SK-N-DZ (cell line): Measurements from ENCODE around the gene FBLIM1.

Source experiments
- DNase-seq: peaks from one replicate; pipeline ENCODE4 v3.0.0-alpha.2; 2015; ENCODE audit warnings: low spot score

Gene FBLIM1

DNA sequence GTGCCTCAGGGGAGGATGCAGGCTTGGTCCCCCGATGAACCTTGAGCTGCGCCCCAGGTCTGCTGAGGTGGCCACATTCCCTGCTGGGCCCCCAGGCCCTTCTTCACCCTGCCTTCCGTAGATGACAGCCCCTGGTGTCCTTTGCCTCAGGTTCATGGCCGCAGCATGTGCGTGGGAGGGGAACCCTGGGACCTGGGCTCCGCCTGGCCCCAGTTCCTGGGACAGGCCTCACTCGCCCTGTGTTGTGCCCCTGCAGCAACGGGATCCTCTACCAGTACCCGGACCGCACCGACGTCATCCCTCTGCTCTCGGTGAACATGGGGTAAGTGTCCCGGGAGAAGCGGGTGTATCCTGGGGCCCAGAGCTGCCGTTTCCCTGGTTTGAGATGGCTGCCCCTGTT is 27.7 kb upstream of the FBLIM1 start:
- no peak for DNase-seq

DNA sequence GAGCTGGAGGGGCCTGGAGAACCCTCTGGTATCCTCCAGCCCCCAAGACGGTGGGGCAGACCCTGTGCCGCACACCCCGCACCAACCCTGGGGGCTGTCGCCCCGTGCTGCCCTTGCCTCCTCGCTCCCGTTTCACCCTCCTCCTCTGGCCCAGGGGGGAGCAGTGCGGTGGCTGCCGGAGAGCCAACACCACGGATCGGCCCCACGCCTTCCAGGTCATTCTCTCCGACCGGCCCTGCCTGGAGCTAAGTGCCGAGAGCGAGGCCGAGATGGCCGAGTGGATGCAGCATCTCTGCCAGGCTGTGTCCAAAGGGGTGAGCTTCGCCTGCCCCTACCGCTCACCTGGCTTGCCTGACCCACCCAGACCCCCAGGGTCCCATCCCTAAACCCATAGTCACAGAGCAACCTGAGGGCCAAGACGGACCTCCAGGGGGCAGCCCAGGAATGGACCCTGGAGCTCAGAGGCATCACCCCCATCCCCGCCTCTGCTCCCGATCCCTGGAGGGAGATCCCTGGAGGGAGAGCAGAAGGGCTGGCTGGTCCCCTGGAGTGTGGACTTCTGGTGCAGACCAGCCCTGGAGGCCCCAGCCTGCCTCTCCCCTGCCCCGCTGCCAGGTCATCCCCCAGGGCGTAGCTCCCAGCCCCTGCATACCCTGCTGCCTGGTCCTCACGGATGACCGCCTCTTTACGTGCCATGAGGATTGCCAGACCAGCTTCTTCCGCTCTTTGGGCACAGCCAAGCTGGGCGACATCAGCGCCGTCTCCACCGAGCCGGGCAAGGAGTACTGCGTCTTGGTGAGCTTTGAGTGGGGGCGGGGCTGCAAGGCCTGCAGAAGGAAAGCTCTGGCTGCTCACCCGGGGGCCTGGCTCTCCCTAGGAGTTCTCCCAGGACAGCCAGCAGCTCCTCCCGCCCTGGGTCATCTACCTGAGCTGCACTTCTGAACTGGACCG is 26.6 kb upstream of the FBLIM1 start:
- DNase-seq, result no peak

DNA sequence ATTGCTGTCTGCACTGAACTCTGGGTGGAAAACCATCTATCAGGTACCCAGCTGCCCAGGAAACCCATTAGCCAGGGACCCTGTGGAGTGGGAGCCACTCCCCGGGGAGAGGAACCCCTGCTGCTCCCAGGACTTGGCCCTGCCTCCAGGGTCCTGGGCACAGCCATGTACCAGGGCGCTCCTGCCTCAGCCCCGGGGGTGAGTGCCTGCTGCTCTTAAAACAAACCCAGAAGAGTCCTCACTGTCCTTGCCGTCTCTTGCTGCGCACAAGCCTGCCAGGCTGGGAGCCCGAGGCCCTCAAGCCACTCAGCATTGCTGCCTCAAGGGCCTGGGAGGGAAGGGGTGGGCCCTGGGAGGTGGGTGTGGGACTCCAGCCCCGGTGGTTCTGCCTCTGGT is 25.9 kb upstream of the FBLIM1 start:
- DNase-seq, result no peak

DNA sequence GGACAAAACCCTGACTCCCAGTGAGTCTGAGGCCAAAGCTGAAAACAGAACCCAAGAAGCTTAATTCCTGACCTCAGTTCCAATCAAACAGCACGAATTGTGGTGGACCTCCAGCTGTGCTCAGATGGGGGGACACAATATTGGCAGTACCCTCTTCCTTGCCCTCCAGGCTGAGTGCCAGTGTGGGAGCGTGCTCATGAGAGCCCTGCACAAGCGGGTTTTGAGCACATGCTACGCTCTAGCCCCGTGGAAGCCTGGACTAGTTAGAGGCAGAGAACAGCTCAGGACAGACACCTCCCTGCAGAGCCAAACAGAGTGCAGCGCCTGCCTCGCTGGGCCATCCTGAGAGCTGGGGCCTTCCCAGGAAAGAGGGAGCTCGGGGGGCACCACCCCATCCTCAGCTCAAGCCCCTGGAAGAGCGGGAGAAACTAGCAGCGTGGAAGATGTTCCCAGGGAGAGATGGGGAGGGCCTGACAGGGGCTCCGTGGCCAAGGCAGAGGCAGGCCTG is 25.3 kb upstream of the FBLIM1 start:
- no peak for DNase-seq

DNA sequence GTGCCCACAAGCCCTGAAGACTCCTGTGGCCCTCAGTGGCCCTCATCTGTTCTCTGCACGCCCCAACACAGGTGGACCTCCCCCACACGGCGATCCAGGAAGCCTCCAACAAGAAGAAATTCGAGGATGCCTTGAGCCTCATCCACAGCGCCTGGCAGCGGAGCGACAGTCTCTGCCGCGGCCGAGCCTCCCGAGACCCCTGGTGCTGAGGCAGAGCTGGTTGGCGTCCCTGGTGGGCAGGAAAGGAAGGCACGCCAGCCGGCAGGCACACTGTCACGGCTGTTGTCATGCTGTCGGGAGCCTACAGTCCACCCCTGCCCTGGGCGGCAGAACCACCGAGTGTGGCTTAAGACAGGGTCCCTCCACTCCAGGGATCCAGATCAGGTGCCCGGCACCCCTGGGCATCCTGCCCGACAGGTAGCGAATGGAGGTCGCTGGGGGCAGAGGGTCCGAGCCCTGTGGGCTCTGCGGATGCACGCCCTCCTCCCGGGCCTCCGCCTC is 24.8 kb upstream of the FBLIM1 start:
- DNase-seq, result no peak

DNA sequence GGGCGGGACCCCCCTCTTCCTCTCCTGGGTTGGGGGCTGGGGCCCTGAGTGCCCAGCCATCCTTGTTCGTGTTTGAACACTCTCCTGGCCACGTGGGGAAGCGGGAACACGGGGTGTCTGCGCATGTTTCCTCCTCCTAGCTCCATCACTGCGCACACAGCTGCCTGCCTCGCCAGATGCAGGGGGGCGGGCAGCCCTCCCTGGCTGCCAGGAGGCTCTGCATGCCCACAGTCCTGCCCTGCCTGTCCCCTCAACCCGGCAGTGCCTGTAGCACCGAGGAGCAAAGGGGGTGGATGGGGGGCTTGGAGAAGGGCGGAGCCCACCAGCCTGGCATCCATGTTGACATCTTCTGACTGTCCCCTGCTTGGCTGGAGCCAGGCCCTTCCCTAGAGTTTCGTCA is 24.3 kb upstream of the FBLIM1 start:
- no peak for DNase-seq

DNA sequence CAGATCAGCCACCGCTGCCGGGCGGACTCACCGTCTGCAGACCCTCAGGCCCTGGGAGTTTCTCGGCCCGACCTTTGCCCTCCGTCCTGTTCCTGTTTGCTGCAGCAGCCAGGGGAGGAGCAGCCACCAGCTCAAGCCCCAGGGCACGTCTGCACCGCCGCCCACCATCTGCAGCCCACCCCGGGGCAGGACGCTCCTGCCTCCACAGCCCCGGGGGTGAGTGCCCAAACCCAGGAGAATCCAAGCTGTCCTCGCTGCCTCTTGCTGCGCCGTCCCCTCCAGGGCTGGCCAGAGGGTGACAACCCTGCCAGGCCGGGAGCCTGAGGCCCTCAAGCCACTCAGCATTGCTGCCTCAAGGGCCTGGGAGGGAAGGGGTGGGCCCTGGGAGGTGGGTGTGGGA is 23.7 kb upstream of the FBLIM1 start:
- no peak for DNase-seq

DNA sequence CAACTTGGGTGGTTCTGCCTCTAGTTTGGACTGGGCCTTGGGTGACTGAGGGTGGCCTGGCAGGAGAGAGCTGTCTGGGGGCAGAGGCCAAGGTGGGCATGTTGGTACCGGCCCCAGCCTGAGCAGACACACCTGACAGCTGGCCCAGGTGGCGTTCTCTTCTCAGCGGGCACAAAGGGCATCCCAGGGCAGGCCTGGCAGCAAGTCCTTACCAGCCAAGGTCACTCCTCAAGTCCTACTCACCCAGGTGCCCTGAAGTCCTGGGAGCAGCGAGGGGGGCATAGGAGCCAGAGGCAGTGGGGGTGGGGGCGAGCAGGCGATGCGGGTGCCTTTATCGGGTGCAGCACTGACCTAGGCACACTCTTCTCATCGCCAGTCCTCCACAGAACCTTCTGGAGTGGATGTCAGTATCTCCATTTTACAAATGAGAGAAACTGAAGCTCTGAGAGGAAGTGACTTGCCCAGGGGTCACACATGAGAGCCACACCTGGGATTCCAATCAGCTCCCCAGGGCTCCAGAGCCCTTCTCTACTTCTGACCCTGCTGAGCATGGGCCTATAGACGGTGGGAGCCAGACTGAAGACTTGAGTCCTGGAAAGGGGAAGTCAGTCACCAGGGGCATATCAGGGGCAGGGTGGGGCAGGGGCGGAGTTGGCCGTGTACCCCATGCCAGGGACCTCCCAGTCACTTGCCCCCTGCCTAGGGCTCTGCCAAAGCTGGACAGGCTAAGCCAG is 23.1 kb upstream of the FBLIM1 start:
- DNase-seq, result no peak

DNA sequence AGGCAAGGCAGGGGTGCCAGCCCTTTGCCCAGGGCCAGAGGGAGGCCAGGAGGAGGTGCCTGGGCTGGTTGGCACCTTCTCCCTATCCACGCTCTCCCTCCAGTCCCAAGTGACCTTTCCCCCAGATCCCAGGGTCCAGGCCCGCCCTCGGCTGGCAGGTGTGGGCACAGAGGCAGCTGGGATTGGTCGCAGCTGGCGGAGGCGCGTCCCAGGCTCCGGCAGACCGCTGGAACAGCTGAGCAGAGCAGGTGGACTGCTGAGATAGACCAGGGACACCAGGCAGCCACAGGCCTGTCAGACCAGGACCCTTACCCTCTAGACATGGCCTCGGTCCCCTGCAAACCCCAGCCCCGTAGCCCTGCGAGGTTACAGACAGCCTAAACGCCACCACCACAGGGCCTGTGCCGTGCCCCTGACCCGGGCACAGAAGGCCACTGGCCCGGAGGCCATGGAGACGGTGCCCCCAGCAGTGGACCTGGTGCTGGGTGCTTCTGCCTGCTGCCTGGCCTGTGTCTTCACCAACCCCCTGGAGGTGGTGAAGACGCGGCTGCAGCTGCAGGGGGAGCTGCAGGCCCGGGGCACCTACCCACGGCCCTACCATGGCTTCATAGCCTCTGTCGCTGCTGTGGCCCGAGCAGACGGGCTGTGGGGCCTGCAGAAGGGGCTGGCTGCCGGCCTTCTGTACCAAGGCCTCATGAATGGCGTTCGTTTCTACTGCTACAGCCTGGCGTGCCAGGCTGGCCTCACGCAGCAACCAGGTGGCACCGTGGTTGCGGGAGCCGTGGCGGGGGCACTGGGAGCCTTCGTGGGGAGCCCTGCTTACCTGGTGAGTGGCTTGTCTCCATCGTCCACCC is 22.3 kb upstream of the FBLIM1 start, which contains the start of gene SLC25A34:
Gene SLC25A34 (plus strand): TSS at position 221 of the 854 bp plus-strand sequence. CDS start 228 bp downstream, at position 449.
- peak; percentile 84 for DNase-seq

DNA sequence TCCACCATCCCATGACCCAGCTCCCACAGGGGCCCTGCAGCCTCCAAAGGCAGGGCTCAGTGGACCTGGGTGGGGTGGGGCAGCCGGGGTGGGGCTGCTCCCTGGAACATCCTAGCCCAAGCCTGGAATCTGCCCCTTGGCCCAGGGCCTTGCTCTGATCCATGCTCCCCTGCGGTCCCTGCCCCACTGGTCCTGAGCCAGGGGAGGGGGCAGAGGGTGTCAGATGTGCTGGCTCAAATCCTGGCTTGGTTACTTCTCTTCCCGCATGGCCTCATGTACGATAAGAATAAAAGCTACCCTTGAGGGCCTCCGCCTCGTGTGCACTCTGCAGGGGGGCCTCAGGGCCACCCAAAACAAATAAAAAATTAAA is 21.7 kb upstream of the FBLIM1 start:
- DNase-seq, result no peak

DNA sequence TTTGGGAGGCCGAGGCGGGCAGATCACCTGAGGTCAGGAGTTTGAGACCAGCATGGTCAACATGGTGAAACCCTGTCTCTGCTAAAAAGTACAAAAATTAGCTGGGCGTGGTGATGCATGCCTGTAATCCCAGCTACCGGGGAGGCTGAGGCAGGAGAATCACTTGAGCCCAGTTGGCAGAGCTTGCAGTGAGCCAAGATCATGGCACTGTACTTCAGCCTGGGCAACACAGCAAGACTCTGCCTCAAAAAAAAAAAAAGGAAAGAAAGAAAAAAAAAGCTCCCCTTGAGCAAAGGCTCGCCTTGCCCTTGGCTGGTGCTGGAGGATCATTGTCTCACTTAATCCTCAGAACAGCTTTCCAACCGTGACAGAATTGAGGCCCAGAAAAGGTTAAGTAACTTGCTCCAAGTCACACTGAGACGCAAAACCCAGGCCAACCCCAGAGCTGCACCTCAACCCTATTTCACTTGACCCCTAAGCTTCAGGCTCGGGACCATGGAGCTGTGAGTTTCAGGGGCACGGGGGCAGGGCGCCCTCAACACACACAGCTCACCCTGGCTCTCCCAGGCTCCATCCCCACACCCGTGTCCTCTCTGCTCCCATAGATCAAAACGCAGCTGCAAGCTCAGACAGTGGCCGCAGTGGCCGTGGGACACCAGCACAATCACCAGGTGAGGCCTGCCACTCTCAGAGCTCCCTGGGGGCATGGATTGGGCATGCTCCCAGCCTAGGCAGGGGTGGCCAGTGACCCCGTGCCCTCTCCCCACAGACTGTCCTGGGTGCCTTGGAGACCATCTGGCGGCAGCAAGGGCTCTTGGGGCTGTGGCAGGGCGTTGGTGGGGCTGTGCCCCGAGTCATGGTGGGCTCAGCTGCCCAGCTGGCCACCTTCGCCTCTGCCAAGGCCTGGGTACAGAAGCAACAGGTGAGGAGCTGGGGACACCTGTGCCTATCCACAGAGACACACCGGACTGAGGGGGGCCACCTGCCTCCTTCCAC is 21.0 kb upstream of the FBLIM1 start:
- no peak for DNase-seq

DNA sequence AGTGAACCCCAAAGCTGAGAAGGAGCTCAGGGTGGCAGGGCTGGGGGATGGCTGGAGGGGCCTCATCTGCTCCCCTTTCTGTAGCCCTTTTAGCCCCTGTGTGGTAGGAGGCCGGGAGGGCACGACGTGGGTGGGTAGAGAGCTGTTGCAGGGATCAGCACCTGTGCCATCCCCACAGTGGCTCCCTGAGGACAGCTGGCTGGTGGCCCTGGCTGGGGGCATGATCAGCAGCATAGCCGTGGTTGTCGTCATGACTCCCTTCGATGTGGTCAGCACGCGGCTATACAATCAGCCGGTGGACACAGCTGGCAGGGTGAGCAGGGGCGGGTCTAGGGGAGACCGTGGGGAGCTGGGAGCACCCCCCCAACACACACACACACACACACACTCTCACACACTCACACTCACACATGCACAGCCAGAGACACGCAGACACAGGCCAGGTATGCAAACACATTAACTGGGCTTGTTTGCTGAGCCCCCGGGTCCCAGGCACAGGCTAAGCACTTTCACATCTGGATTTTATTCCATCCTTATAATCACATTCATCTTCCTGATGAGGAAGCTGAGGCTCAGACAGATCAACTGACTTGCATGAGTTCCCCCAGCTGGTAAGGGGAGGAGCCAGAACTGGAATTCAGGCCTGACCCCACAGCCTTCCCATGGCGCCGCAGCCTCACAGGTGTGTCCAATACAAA is 20.0 kb upstream of the FBLIM1 start:
- DNase-seq, result peak; percentile 36

DNA sequence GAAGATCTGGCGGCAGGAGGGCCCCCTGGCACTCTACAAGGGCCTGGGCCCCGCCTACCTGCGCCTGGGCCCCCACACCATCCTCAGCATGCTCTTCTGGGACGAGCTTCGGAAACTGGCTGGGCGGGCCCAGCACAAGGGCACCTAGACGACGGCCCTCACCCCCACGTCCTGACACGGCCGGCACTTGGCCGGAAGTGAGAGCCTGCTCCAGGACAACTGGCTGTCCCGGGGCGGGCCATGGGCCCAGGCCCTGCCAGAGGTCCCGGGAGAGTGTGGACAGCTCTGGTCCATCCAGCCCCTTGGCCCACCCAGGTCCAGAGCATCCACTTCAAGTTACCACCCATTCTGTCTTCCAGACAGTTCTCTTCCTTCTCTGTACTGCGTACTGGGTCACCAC is 19.3 kb upstream of the FBLIM1 start:
- no peak for DNase-seq

DNA sequence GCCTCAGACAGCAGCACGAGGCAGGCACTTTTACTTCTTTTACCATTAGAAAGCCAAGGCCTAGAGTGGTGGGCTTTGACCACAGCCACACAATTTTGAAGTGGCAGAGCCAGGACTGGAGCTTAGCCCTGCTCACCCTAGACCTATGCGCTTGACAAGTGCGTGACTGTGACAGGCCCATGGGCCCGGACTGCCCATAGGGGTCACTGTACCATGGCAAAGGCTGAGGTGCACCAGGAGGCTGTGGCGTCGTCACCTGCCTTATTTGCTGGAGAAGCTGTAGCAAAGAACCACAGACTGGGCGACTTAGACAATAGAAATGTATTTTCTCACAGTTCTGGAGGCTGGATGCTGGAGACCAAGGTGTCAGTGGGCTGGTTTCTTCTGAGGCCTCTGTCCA is 18.9 kb upstream of the FBLIM1 start:
- no peak for DNase-seq

DNA sequence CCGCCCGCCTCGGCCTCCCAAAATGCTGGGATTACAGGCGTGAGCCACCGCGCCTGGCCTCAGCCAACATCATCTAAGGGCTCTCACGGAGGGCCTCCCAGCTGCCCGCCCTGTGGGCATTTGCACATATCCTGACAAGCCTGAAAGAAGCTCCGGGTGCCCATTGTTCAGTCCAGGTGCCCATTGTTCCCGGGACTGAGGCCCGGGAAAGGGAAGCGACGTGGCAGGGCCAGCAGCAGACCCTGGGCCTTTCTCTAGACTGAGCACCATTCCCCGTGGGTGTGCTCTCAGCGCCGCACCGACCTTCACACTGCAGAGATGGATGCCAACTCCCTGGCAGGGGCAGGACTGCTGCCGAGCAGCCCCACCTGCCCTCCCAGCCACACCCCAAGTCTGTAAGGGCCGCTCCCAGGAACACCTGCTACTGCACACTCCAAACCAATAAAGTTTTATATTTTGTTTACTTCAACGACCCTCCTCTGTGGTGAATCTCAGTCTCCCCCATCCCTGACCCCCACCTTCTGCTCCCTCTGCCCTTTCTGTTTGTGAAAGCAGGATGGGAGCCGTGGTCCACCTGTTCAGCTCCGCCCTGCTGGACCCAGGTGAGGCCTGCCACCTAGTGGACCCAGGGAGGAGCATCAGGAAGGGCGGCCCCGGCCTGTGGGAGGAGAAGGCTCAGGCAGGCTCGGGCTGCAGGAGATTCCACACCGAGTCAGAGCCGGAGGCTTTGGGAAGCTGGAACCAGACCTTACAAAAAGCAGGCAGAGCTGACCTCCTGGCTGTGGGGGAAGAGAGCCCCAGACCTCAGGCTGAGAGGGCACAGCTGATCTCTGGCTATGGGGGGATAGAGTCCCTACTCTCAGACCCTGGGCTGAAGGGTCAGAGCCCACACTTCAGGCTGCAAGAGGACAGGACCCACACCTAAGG is 17.4 kb upstream of the FBLIM1 start:
- DNase-seq, result peak; percentile 64

DNA sequence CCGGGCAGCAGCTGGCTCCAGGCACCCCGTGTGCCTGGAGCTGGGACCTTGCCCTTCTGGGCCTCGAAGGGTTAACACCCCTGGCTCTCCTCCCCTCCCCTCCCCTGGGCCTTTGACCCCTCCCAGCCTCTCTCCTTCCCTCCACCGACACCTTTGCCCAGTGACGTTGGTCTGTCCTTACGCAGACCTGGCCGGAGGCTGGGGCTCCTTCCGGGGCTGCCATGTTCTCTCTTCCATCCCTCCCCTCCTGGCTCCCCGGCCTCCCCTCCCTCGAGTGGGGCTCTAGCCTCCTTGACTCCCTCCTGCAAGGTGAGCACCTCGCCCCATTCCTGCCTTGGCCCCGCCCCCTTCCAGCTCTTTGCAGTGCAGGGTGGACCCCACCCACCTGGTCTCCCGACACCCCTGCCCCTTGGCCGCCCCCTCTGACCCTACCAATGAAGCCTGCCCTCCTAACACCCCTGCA is 16.2 kb upstream of the FBLIM1 start, which contains the start of gene TMEM82:
Gene TMEM82 (plus strand): TSS at position 161 of the 463 bp plus-strand sequence. CDS start 61 bp downstream, at position 222.
- no peak for DNase-seq

DNA sequence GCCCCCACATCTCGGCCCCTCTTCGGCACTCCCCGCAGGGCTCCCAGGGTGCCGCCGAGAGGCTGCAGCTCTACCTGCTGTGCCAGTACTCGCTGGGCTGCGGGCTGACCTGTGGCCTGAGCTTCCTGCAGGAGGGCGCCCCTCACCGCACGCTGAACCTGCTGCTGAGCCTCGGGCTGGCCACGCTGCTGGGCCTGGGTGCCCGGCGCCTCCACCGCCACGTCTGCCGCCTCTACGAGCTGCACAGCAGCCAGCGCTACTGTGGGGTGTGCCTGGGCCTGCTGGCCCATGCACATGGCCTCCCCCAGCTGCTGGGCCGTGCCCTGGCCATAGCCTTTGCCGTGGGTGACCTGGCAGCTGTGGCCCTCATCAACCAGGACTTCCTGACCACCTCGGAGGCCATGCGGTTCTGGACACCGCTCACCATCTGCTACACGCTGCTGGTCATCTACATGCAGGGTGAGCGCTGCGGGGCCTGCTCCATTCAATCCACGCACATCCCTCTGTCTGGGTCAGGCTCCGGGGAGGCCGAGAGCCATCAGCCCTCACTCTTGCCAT is 14.4 kb upstream of the FBLIM1 start:
- DNase-seq, result no peak

DNA sequence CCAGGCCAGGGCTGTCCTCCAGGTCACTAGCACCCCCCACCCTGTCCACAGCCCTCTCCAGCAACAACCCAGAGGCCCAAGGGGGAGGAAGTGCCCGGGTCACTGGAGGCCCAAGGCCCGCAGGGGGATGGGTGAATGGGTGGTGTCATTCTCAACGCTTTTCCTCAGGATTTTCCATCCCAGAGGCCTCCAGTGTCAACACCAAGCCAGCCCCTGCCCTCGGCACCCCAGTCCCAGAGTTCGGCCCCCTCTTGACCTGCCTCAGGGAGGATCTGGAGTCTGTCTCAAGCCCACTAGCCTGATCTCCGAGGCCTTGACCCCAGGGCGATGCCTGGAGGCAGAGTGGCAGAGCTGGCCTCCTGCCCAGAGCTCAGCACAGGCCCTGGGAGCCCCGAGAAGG is 11.2 kb upstream of the FBLIM1 start:
- no peak for DNase-seq
